Brain microvascular endothelial cell (primary cell): ENCODE results near the gene UGGT1.

Source experiments
- DNase-seq: peaks from one replicate; pipeline ENCODE4 v3.0.0-alpha.2; 2020
- H3K27ac ChIP-seq: fragments of 250-450 bp; sonication (Bioruptor Pico); 2 replicates; pipeline ENCODE4 v1.5.1; 2020; ENCODE audit warnings: mild to moderate bottlenecking, moderate library complexity
- H3K27me3 ChIP-seq: fragments of 250-450 bp; sonication (Bioruptor Pico); replicated peaks from 2 replicates; pipeline ENCODE4 v1.5.1; 2020; ENCODE audit warnings: mild to moderate bottlenecking
- H3K36me3 ChIP-seq: fragments of 250-450 bp; sonication (Bioruptor Pico); replicated peaks from 2 replicates; pipeline ENCODE4 v1.5.1; 2020; ENCODE audit warnings: mild to moderate bottlenecking
- H3K4me3 ChIP-seq: 2 replicates; pipeline ENCODE4 v1.5.1; 2011; ENCODE audit warnings: low read depth, mild to moderate bottlenecking, control low read depth, low read length, moderate library complexity
- in situ Hi-C: cut with HindIII; loops from 2 replicates; pipeline ENCODE4 v1.10.0; 2017; ENCODE audit warnings: low sequenced_read_pairs, low pct_ligation_motif_present
- TF ChIP-seq, protein P1 (sequence below): IDR thresholded peaks from 2 replicates; pipeline ENCODE4 v1.5.1; 2011; ENCODE audit warnings: low read depth, mild to moderate bottlenecking, moderate library complexity, low read length, control low read depth, inconsistent platforms; ENCODE audit errors: missing control alignments

The UGGT1 gene

DNA sequence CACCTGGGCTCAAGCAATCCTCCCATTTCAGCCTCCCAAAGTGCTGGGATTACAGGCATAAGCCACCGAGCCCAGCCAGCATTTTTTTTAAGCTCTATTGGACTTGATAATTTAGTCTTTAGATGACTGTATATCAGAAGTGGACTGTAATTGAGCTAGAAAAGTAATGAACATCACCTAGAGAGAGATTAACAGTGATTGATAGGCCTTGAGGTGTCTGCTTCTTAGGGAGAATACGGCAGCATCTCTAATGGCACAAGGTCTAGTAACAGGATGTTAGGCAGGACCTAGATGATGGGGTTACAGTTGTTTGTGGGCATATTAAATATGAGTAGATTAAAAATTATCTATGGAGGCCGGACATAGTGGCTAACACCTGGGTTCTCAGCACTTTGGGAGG, 17.7 kb upstream of the UGGT1 start:
- in situ Hi-C loops, result no loop called here
- Histone ChIP-seq H3K27me3 (no peaks in the 10 kb centered on the region), H3K4me3 (no peak overlapping the region), H3K36me3 (no peaks in the 10 kb centered on the region), H3K27ac (no peak overlapping the region)
- DNase-seq, result no peak
- TF ChIP-seq, protein P1, sequence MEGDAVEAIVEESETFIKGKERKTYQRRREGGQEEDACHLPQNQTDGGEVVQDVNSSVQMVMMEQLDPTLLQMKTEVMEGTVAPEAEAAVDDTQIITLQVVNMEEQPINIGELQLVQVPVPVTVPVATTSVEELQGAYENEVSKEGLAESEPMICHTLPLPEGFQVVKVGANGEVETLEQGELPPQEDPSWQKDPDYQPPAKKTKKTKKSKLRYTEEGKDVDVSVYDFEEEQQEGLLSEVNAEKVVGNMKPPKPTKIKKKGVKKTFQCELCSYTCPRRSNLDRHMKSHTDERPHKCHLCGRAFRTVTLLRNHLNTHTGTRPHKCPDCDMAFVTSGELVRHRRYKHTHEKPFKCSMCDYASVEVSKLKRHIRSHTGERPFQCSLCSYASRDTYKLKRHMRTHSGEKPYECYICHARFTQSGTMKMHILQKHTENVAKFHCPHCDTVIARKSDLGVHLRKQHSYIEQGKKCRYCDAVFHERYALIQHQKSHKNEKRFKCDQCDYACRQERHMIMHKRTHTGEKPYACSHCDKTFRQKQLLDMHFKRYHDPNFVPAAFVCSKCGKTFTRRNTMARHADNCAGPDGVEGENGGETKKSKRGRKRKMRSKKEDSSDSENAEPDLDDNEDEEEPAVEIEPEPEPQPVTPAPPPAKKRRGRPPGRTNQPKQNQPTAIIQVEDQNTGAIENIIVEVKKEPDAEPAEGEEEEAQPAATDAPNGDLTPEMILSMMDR, result no peak

DNA sequence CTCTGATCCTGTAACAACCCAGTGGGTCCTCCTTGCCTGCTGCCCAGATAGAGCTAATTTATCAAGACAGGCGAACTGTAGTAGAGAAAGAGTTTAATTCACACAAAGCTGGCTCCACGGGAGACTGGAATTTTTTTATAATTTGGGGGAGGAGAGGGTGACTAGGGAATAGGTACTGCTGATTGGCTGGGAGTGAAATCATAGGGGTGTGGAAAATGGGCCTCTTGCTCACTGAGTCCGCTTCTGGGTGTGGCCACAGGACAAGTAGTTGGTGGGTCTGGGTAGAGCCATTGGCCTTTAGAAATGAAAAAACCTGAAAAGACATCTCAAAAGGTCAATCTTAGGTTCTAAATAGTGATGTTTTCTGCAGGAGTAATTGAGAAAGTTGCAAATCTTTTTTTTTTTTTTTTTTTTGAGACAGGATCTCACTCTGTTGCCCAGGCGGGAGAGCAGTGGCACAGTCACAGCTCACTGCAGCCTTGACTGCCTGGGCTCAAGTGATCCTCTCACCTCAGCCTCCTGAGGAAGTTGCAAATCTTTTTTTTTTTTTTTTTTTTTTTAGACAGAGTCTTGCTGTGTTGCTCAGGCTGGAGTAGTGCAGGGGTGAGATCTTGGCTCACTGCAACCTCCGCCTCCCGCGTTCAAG, 14.4 kb upstream of the UGGT1 start:
- H3K36me3 ChIP-seq, result no peaks in the 10 kb centered on the region
- no peak for DNase-seq
- no peak overlapping the region for H3K27ac ChIP-seq
- no peak overlapping the region for H3K4me3 ChIP-seq
- in situ Hi-C loops, result no loop called here
- no peaks in the 10 kb centered on the region for H3K27me3 ChIP-seq
- TF ChIP-seq, protein P1, result no peak

DNA sequence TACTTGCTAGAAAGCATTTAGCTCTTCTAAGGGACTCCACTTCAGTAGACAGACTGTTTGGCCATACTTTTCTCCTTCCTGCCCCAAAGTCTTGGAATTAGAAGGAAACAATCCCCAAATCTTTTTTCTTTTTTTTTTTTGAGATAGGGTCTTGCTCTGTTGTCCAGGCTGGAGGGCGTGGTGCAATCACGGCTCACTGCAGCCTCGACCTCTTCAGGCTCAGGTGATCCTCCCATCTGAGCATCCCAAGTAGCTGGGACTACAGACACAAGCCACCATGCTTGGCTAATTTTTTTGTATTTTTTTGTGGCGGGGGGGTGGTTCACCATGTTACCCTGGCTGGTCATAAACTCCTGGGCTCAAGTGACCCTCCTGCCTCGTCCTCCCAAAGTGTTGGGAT, 6.2 kb upstream of the UGGT1 start:
- Histone ChIP-seq H3K4me3 (no peak overlapping the region), H3K36me3 (no peaks in the 10 kb centered on the region), H3K27me3 (no peaks in the 10 kb centered on the region), H3K27ac (no peak overlapping the region)
- TF ChIP-seq, protein P1, result no peak
- DNase-seq, result no peak
- in situ Hi-C loops, result no loop called here

DNA sequence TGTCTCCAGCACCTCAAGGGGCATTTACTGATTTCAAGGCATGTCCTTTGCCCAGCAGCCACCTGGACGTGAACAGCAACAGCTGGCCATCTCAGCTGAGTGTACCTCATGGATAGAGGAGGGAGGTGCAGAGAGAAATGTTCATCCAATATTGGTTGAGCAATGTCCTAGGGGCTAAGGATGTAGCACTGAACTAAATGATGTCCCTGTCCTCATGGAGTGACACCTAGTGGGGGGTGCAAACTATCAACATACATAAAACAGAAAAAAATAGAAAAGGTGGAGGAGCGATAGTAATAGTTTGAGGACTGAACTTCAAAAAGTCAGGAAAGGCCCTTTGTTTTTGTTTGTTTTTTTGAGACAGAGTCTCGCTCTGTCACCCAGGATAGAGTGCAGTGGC, 4.8 kb upstream of the UGGT1 start:
- Histone ChIP-seq H3K27me3 (no peaks in the 10 kb centered on the region), H3K4me3 (no peak overlapping the region), H3K36me3 (no peaks in the 10 kb centered on the region), H3K27ac (no peak overlapping the region)
- TF ChIP-seq, protein P1, result no peak
- in situ Hi-C loops, result no loop called here
- no peak for DNase-seq

DNA sequence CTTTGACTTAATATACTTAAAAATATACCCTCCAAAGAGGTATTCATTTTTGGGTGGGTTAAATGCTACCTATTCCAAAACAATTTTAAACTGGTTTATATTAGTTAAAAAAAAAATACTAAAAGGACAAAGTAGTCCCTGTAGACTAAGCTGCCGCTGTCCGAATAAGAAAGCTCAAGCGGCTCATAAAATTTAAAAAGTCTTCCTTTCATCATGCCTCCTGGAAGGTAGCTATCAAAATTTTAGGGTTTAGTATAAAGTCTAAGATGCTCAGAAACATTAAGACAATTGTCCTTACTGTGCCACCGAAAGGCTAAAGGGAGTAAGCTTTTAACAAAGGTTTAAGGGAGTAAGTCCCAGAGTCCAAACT, 440 bp upstream of the UGGT1 start:
- TF ChIP-seq, protein P1, result no peak
- Histone ChIP-seq H3K4me3 (peak overlapping the region; percentile 99), H3K36me3 (no peaks in the 10 kb centered on the region), H3K27ac (peak overlapping the region; percentile 17), H3K27me3 (no peaks in the 10 kb centered on the region)
- in situ Hi-C loops, result no loop called here
- no peak for DNase-seq

DNA sequence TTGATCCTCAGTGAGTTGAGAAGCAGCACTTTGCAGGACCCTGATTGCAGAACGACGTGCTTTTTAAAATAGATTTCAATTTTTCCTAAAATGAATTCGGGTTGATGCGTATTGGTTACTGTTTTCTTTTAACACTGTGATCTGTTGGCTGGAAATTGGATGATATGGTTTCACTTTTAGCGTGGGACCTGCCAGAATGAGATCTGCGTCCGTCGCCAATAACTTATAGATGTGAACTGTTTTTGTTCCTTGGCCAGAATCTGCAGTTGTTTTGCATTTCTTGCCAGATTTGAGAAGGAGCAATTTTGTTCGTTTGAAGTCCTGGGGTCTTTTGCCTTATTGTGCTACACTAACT, 703 bp downstream of the UGGT1 start:
- Histone ChIP-seq H3K27me3 (no peaks in the 10 kb centered on the region), H3K36me3 (no peaks in the 10 kb centered on the region), H3K27ac (peak overlapping the region; percentile 75), H3K4me3 (peak overlapping the region; percentile 99)
- in situ Hi-C loops, result no loop called here
- no peak for DNase-seq
- TF ChIP-seq, protein P1, result no peak
